GM21825 (cell line): ENCODE results near the gene FAM111A.

Source experiments
- ATAC-seq: cut with Tn5 transposase; IDR thresholded peaks from one replicate; pipeline ENCODE4 v1.9.1; 2021; ENCODE audit warnings: mild to moderate bottlenecking, moderate library complexity; ENCODE audit not compliant: unreplicated experiment

Gene FAM111A

GRCh38 chr11:59179121-59179520, 36.5 kb downstream of the FAM111A start:
- no peak for ATAC-seq

- no peak for ATAC-seq
These were observed 37.6 kb downstream of the FAM111A start for GRCh38 chr11:59180168-59180776.

GRCh38 chr11:59180907-59181306, 38.3 kb downstream of the FAM111A start:
- no peak for ATAC-seq

DNA sequence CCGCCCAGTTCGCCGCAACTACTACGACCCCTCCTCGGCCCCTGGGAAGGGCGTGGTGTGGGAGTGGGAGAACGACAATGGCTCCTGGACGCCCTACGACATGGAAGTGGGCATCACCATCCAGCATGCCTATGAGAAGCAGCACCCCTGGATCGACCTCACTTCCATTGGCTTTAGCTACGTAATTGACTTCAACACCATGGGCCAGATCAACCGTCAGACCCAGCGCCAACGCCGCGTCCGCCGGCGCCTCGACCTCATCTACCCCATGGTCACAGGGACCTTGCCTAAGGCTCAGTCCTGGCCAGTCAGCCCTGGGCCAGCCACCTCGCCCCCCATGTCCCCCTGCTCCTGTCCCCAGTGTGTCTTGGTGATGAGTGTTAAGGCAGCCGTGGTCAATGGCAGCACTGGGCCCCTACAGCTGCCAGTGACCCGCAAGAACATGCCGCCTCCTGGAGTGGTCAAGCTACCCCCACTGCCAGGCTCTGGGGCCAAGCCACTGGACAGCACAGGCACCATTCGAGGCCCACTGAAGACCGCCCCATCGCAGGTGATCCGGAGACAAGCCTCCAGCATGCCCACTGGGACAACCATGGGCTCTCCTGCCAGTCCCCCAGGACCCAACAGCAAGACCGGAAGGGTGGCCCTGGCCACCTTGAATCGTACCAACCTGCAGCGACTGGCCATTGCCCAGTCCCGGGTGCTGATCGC, 39.2 kb downstream of the FAM111A start:
- ATAC-seq: no peak

- no peak for ATAC-seq
These were observed 39.9 kb downstream of the FAM111A start for GRCh38 chr11:59182457-59183151.

GRCh38 chr11:59183771-59184170, 41.1 kb downstream of the FAM111A start:
- ATAC-seq: no peak

DNA sequence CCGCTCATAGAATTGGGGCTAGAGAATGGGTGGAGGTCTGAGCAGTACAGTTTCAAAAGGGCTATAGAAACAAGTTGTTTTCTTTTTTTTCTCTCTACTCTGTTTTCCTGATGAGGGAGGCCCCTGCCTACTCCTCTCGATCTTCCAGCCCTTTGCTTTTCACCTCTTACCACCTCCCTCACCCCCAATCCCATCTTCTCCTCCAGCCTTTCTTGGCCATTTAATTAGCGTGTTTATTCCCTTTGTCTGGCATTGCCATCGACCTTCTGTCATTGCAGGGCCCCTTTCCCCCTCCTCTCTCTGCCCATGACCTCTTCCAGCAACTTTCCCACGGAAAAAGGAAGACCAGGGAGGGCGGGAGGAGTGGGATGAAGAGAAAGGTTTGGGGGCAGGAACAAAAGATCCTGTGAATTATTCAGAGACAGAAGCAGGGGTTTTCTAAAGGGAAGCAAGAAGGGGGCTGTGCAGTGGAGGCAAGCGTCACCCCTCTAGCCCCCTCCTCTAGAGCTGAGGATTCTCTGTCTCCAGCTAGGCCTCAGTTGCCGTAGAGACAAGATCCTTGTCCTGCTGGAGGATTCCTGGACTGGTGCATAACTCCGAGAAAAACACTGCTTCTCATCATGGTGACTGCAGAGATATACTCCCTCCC, 42.2 kb downstream of the FAM111A start:
- ATAC-seq: no peak

- no peak for ATAC-seq
These were observed 42.8 kb downstream of the FAM111A start for GRCh38 chr11:59185386-59185945.

- ATAC-seq: no peak
These were observed 43.5 kb downstream of the FAM111A start for GRCh38 chr11:59186130-59186594.

DNA sequence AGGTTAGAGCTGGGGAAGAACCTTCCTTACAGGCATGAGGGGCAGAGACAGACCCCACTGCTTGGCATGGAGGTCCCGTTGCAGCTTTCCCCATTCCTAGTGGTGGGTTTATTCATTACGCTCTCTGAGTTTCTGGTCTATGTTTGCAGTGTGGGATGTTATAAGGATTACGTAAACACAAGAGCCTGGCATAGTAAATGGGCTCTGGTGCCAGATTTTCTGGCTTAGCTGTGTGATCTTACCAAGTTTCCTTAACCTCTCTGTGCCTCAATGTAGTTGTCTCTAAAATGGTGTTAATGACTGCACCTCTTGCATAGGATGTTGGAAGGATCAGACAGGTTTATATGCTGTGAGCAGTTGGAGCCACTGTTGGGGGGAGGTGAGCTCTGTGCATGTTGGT, 44.4 kb downstream of the FAM111A start:
- ATAC-seq: no peak

- ATAC-seq: no peak
These were observed 44.9 kb downstream of the FAM111A start for GRCh38 chr11:59187587-59187986.

DNA sequence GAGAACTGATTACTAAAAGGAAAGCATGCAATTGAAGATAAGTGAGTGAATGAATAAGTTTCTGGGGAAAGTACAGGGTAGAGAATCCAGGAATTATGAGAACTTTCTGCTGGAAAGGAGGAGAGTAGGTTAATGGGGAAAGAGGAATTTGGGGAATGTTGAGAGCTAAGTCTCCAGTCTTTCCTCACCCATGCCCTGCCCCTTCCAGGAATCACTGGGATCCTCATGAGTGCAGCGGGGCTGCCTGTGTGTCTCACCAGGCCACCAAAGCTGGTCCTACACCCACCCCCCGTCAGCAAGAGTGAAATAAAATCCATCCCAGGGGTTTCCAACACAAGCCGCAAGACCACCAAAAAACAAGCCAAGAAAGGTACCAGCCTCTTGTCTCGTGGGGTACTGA, 46.3 kb downstream of the FAM111A start:
- ATAC-seq: no peak

DNA sequence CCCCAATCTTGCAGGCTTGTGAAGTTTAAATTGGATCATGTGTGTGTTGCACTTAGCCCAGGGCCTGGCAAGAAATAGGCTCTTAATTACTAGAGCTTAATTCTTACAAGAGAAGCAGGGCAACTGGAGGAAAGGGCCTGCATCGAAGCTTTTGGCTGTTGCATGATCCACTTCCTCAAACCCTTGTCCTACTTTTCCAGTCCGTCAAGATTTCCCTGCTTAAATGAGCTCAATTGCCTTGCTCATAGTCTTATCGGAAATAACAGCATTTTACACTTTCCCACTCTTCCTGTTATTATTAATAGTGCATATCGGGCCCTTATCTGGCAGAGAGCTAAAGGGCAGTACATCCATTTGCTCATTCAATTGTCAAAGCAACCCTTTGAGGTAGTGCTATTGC, 47.3 kb downstream of the FAM111A start:
- no peak for ATAC-seq

GRCh38 chr11:59191095-59191494, 48.4 kb downstream of the FAM111A start:
- no peak for ATAC-seq

DNA sequence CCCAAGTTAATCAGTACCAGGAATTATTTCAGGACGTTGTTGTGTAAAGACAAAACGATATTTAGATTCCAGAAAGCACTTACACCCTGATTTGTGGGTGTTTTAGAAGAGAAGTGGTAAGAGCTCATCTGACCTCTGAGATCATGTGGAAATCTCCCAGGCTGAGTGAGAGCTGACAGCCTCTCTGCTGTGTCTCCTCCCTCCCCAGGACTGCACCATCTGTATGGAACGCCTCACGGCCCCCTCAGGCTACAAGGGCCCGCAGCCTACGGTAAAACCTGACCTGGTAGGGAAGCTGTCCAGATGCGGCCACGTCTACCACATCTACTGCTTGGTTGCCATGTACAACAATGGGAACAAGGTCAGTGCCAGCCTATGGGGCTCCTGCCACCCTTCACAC, 49.2 kb downstream of the FAM111A start:
- no peak for ATAC-seq

DNA sequence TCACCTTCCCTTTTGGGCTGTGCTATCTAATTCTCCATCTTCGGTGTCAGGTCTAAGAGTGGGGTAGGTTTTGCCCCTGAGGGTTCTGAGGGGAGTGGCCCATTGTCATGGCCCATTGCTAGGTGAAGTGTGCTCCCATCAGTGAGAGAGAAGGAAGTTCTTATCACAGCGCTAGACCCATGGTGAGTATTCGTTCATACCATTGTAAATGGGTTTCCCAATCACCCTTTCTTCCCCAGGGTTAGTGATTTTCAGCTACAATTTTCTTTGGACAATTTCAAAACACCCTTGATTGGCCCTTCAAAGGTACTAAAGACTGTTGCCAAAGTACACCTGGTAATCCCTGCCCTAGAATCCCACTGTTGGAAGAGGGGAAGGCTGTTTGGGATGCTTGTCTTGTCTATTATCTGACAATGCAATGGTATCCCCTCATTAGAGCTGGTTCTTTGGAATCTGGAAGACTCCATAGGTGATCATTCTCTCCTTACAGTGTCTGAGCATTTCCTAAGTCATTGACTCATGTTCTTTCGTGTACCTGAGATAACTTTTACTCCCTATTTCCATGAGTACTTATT, 49.9 kb downstream of the FAM111A start:
- no peak for ATAC-seq

DNA sequence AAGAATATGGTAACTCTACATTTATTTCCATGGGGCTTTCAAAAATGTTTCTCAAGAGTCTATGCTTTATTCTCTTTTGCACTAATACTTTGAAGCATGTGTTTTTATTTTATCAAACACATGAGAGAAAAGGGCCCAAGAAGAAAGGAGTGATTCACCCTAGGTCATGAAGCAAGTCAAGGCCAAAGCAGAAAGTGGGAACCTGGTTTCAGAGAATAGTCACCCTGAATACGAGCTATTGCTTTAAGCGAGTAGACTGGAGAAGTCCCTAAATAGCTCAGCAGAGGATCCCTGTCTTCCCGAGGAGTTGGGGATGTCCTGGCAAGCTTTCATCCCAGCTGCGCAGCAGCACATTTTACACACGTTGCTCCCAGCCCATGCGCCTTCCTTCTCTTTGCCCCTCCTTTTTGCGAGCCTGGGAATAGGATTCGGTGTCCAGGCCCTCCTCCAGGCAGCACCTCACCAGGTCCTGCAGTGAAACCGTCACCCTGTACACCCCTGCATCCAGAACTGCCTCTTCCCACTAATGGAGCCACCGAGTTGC, 51.0 kb downstream of the FAM111A start:
- ATAC-seq: no peak

GRCh38 chr11:59195586-59195985, 52.9 kb downstream of the FAM111A start:
- ATAC-seq: no peak

- no peak for ATAC-seq
These were observed 54.1 kb downstream of the FAM111A start for GRCh38 chr11:59196777-59197176.

DNA sequence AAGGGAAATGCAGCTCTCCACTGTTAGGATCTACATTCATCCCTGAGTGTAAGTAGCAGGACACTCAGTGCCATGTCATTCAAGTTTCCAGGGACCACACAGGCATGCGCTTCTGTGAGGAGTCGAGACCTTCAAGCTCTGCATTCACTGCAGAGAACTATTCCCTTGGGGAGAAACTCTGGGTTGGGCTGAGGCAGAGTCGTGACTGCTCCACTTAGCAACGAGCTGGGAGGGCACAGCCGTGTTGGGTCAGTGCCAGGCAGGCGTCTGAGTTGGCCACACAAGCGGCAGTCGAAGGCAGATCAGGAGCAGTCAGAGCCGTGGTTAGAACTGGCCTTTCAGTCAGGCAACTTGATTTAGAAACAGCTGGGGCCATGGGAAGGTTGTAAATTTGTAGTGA, 55.3 kb downstream of the FAM111A start:
- no peak for ATAC-seq

DNA sequence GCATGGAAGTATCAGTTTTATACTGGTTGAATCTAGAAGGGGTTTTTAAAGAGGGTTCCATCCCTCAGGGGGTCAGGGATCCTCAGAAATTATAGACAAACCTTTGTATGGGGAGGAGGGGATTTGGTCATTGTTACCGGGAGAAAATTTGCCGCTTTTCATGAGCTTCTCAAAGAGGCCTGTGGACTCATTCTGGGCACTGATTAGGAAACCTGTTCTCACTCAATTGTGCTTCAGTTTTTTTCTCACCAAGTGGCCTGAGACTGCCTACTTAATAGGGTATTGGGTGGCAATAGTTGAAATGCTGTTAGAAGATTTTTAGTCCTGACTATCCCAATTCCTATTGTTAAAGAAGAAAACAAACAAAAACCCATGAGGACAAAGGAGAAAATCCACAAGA, 56.1 kb downstream of the FAM111A start:
- ATAC-seq: no peak
